Measurements from ENCODE around the gene RSU1. TPM values are rescaled to one million over a fixed set of nuclear protein-coding genes. Genes with fewer than 3 reads are reported as not detected.

The RSU1 gene
- total RNA-seq, 2 donors from 2014 or later, result 21.4 to 28.3 TPM

- intact Hi-C loops (cut with DNase I), result no loop called here
- Histone ChIP-seq H3K27ac (no peak overlapping the region), H3K4me3 (no peak overlapping the region), H3K36me3 (replicated peaks in 1 of 2; ENCODE audit: insufficient read depth in 1 of 2, low read depth in 2 of 2) (no peaks in the 10 kb centered on the region), H3K9me3 (no peaks in the 10 kb centered on the region), H3K27me3 (no peaks in the 10 kb centered on the region), H3K4me1 (no peaks in the 10 kb centered on the region)
- no peak for ATAC-seq
- WGBS, 2 donors, result 95 to 96% methylated on average over 8 of the region's 8 CpGs
- no peak for TF ChIP-seq POLR2A (IDR thresholded peaks at IDR 0.05)
- no peak for TF ChIP-seq CTCF (IDR thresholded peaks at IDR 0.05)
- DNase-seq, result no peak
These were observed 47.1 kb downstream of the RSU1 start for GRCh38 chr10:16770141-16770540.

- Histone ChIP-seq H3K36me3 (replicated peaks in 1 of 2; ENCODE audit: insufficient read depth in 1 of 2, low read depth in 2 of 2) (no peaks in the 10 kb centered on the region), H3K4me3 (no peak overlapping the region), H3K4me1 (no peaks in the 10 kb centered on the region), H3K27me3 (no peaks in the 10 kb centered on the region), H3K27ac (no peak overlapping the region), H3K9me3 (no peaks in the 10 kb centered on the region)
- intact Hi-C loops (cut with DNase I), result no loop called here
- no peak for TF ChIP-seq CTCF (IDR thresholded peaks at IDR 0.05)
- no peak for TF ChIP-seq POLR2A (IDR thresholded peaks at IDR 0.05)
- WGBS, 2 donors, result 88 to 91% methylated on average over 7 of the region's 7 CpGs
- ATAC-seq (no peak), DNase-seq (no peak)
These were observed 47.9 kb downstream of the RSU1 start for GRCh38 chr10:16769331-16769730.

GRCh38 chr10:16768702-16769101, 48.5 kb downstream of the RSU1 start:
- H3K27ac ChIP-seq, result no peak overlapping the region
- intact Hi-C loops (cut with DNase I), result no loop called here
- 94 to 96% methylated on average over 5 of the region's 5 CpGs for WGBS, 2 donors
- DNase-seq, result no peak
- H3K36me3 ChIP-seq (replicated peaks in 1 of 2; ENCODE audit: insufficient read depth in 1 of 2, low read depth in 2 of 2), result no peaks in the 10 kb centered on the region
- no peaks in the 10 kb centered on the region for H3K4me1 ChIP-seq
- TF ChIP-seq CTCF (IDR thresholded peaks at IDR 0.05) (no peak), POLR2A (IDR thresholded peaks at IDR 0.05) (no peak)
- H3K4me3 ChIP-seq, result no peak overlapping the region
- H3K27me3 ChIP-seq, result no peaks in the 10 kb centered on the region
- no peaks in the 10 kb centered on the region for H3K9me3 ChIP-seq
- no peak for ATAC-seq

GRCh38 chr10:16765509-16766375, 51.5 kb downstream of the RSU1 start:
- H3K27me3 ChIP-seq, result no peaks in the 10 kb centered on the region
- no peaks in the 10 kb centered on the region for H3K9me3 ChIP-seq
- ATAC-seq (no peak), DNase-seq (no peak)
- intact Hi-C loops (cut with DNase I), result no loop called here
- no peak overlapping the region for H3K4me3 ChIP-seq
- no peaks in the 10 kb centered on the region for H3K36me3 ChIP-seq (replicated peaks in 1 of 2; ENCODE audit: insufficient read depth in 1 of 2, low read depth in 2 of 2)
- 55 to 61% methylated on average over 12 of the region's 12 CpGs for WGBS, 2 donors
- H3K4me1 ChIP-seq, result no peaks in the 10 kb centered on the region
- TF ChIP-seq POLR2A (IDR thresholded peaks at IDR 0.05), result no peak
- TF ChIP-seq CTCF (IDR thresholded peaks at IDR 0.05), result no peak
- H3K27ac ChIP-seq, result no peak overlapping the region

GRCh38 chr10:16761300-16761699, 55.9 kb downstream of the RSU1 start:
- 92 to 96% methylated on average over 8 of the region's 8 CpGs for WGBS, 2 donors
- H3K4me3 ChIP-seq, result no peak overlapping the region
- ATAC-seq (no peak), DNase-seq (no peak)
- no peaks in the 10 kb centered on the region for H3K9me3 ChIP-seq
- H3K27me3 ChIP-seq, result no peaks in the 10 kb centered on the region
- H3K27ac ChIP-seq, result no peak overlapping the region
- no peaks in the 10 kb centered on the region for H3K4me1 ChIP-seq
- H3K36me3 ChIP-seq (replicated peaks in 1 of 2; ENCODE audit: insufficient read depth in 1 of 2, low read depth in 2 of 2), result no peaks in the 10 kb centered on the region
- intact Hi-C loops (cut with DNase I), result no loop called here
- TF ChIP-seq CTCF (IDR thresholded peaks at IDR 0.05) (no peak), POLR2A (IDR thresholded peaks at IDR 0.05) (no peak)
